GM23338 (cell line): Measurements from ENCODE around the gene ME2.

Experiments
- CREB1 ChIP-seq: fragments of 250-450 bp; sonication (Bioruptor Pico); IDR thresholded peaks from 2 replicates; pipeline ENCODE4 v1.5.0; 2020; ENCODE audit warnings: low read depth, mild to moderate bottlenecking, moderate library complexity
- EZH2 ChIP-seq: fragments of 200-600 bp; sonication (generic); IDR thresholded peaks from one replicate; pipeline ENCODE4 v1.8.0; 2017; ENCODE audit warnings: antibody characterized with exemption, mild to moderate bottlenecking, low read depth; ENCODE audit not compliant: unreplicated experiment
- JUNB ChIP-seq: IDR thresholded peaks from one replicate; pipeline ENCODE4 v1.6.1; 2016; ENCODE audit warnings: antibody characterized with exemption; ENCODE audit not compliant: unreplicated experiment
- POLR2AphosphoS5 ChIP-seq: IDR thresholded peaks from 2 replicates; pipeline ENCODE4 v1.6.1; 2016; ENCODE audit warnings: antibody characterized with exemption, low read depth
- ZNF331 ChIP-seq: fragments of 250-450 bp; sonication (Bioruptor Pico); IDR thresholded peaks from 2 replicates; pipeline ENCODE4 v1.5.0; 2020; ENCODE audit warnings: low read depth, mild to moderate bottlenecking, moderate library complexity
- TF ChIP-seq, protein P1 (sequence below), 2 experiments: fragments of 200-600 bp in 1 of 2; sonication (generic) in 1 of 2; conservative IDR thresholded peaks; 2 replicates each; pipeline versions ENCODE4 v1.5.1 to v1.6.1; 2016 to 2017; ENCODE audit warnings: antibody characterized with exemption in 2 of 2, low read depth in 2 of 2, mild to moderate bottlenecking in 2 of 2, moderate library complexity in 1 of 2

- TF ChIP-seq, protein P1, sequence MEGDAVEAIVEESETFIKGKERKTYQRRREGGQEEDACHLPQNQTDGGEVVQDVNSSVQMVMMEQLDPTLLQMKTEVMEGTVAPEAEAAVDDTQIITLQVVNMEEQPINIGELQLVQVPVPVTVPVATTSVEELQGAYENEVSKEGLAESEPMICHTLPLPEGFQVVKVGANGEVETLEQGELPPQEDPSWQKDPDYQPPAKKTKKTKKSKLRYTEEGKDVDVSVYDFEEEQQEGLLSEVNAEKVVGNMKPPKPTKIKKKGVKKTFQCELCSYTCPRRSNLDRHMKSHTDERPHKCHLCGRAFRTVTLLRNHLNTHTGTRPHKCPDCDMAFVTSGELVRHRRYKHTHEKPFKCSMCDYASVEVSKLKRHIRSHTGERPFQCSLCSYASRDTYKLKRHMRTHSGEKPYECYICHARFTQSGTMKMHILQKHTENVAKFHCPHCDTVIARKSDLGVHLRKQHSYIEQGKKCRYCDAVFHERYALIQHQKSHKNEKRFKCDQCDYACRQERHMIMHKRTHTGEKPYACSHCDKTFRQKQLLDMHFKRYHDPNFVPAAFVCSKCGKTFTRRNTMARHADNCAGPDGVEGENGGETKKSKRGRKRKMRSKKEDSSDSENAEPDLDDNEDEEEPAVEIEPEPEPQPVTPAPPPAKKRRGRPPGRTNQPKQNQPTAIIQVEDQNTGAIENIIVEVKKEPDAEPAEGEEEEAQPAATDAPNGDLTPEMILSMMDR (conservative IDR thresholded peaks at IDR 0.05; ENCODE audit: low read depth in 2 of 2) = no peak
- TF ChIP-seq POLR2AphosphoS5 (no peak), JUNB (no peak), EZH2 (no peak), CREB1 (CRISPR knock-in tag) (no peak), ZNF331 (no peak)
Observed at GRCh38 chr18:50953822-50954221, 74.9 kb downstream of the ME2 start.
